Skeletal muscle satellite cell (primary cell): ENCODE results near the gene AKT2.

Experiments used
- H3K27me3 ChIP-seq: 2 replicates; pipeline ENCODE4 v1.7.0; 2013; ENCODE audit warnings: low read length; ENCODE audit not compliant: control insufficient read depth, insufficient read depth
- H3K36me3 ChIP-seq: 2 replicates; pipeline ENCODE4 v1.7.0; 2013; ENCODE audit warnings: mild to moderate bottlenecking, control low read depth, low read length; ENCODE audit not compliant: insufficient read depth
- H3K4me1 ChIP-seq: 2 replicates; pipeline ENCODE4 v1.7.0; 2013; ENCODE audit warnings: low read length; ENCODE audit not compliant: control insufficient read depth, insufficient read depth
- H3K4me2 ChIP-seq: 2 replicates; pipeline ENCODE4 v1.7.0; 2013; ENCODE audit warnings: mild to moderate bottlenecking, low read length
- H3K4me3 ChIP-seq: 2 replicates; pipeline ENCODE4 v1.7.0; 2013; ENCODE audit warnings: low read length
- H3K9ac ChIP-seq: 2 replicates; pipeline ENCODE4 v1.7.0; 2013; ENCODE audit warnings: mild to moderate bottlenecking, low read depth, low read length, moderate library complexity
- H3K9me3 ChIP-seq: replicated peaks from 2 replicates; pipeline ENCODE4 v1.7.0; 2013; ENCODE audit warnings: mild to moderate bottlenecking, control low read depth, low read length

Gene AKT2

DNA sequence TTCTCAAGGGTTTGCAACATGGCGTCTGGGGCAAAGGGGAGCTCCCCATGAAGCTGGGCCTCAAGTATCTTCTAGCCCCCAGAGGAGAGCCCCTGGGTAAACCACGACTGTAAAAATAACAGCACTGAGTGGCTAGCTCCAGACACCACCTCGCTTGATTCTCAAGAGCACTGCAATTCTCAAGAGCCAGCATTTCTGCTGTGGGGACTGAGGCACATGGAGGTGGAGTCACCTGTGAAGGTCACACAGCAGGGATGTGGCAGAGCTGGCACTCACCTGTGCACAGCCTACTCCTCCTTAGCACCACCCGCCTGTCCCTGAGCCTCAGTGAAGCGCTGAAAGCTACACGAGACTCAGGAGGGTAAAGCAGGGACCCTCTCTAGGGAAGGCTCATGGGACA is 38.0 kb downstream of the AKT2 start:
- H3K4me2 ChIP-seq, result no peak overlapping the region
- no peak overlapping the region for H3K9ac ChIP-seq
- H3K36me3 ChIP-seq, result peaks cover 23% of the 10 kb centered on the region
- no peaks in the 10 kb centered on the region for H3K27me3 ChIP-seq
- H3K4me1 ChIP-seq, result no peaks in the 10 kb centered on the region
- no peak overlapping the region for H3K4me3 ChIP-seq
- no peaks in the 10 kb centered on the region for H3K9me3 ChIP-seq

DNA sequence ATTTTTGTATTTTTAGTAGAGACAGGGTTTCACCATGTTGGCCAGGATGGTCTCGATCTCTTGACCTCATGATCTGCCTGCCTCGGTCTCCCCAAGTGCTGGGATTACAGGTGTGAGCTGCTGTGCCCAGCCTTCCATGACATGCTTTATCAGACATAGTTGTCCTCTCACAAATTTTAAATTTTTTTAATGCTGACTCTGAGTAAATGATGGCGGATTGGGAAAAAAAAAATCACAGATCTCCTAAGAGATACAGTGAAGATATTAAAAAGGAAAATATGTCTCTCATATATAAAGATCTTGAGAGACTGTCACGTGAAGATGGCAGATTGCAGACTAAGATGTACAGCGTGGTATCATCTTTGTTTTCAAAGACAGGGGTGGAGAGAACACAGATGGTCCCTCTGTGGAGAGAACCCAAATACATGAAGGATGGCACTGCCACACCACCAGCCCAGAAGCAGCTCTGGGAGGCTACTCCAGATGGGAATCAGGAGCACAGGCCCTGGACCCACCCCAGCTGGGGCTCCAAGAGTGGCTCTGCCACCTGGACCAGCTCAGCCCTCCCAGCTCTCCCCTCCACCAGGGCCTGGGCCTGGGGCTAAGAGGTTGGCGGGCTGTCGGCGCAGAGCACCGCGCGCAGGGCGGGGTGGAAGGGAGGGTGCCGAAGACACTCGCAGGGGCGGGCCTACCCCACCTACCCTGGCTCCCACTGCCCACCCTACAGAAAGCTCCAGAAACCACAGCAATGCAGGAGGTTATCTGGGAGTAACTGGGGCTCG is 38.7 kb downstream of the AKT2 start:
- H3K4me2 ChIP-seq, result no peak overlapping the region
- H3K27me3 ChIP-seq, result no peaks in the 10 kb centered on the region
- H3K4me3 ChIP-seq, result no peak overlapping the region
- H3K36me3 ChIP-seq, result peaks cover 23% of the 10 kb centered on the region
- H3K9ac ChIP-seq, result no peak overlapping the region
- H3K4me1 ChIP-seq, result no peaks in the 10 kb centered on the region
- no peaks in the 10 kb centered on the region for H3K9me3 ChIP-seq

DNA sequence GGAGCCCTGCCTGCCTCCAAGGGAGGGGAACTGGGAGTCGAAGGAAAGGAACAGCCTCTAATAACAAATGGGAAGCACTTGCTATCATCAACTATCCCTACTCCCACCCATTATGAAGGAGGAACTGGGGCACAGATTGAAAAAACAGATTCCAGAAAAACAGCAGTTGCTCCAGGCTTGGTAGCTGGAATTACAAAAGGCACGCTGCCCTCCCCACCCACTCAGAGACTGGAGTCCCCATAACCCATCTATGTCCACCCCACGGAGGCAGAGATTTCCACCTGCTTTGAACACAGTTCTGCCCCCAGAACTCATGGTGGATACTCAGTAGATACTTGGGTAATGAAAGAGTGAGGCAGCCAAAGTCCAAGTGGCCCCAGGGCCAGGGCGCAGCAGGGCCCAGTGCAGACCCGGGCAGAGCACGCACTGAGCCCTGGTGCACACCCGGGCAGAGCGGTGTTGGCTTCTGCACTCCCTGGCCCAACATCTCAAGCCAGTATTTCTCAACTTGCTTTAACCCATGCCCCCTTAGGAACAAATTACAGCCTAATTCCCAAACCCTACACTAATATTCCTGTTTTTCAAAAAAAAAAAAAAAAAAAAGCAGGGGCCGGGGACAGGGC is 39.5 kb downstream of the AKT2 start:
- Histone ChIP-seq H3K9me3 (no peaks in the 10 kb centered on the region), H3K36me3 (peaks cover 29% of the 10 kb centered on the region), H3K4me1 (no peaks in the 10 kb centered on the region), H3K4me3 (no peak overlapping the region), H3K4me2 (no peak overlapping the region), H3K27me3 (no peaks in the 10 kb centered on the region), H3K9ac (no peak overlapping the region)

DNA sequence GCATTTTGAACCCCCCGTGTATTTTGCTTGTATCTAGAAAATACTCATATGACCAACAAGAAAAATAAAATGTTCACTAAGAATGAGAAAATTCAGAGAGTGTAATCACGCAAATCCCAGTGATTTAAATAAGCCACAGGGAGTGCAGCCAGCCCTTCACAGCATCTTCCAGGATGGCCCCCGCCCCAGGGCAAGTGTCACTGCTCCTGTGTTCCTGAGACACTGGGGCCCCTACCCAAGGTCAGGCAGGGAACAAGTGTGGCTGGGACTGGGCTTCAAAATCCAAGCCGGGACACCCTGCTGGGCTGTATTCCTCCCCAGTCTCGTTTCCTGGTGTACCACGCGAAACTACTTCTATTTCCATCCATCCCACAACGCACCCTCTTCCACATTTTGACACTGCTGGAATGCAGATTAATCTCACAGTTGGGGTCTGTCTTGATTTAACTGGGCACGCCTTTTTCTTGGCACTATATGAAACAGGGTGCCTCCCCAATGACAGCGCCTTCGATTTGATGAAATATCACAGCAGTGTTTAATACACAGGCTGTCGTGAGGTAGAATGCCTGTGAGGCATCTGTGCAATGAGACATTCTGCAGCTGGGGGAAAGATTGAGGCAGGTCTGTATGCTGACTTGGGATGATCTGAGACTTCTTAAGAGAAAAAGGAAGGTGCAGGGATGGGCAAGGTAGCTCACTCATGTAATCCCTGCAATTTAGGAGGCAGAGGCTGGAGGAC is 40.4 kb downstream of the AKT2 start:
- H3K9me3 ChIP-seq, result no peaks in the 10 kb centered on the region
- H3K4me1 ChIP-seq, result no peaks in the 10 kb centered on the region
- no peak overlapping the region for H3K4me2 ChIP-seq
- H3K9ac ChIP-seq, result no peak overlapping the region
- peaks cover 33% of the 10 kb centered on the region for H3K36me3 ChIP-seq
- H3K27me3 ChIP-seq, result no peaks in the 10 kb centered on the region
- H3K4me3 ChIP-seq, result no peak overlapping the region

DNA sequence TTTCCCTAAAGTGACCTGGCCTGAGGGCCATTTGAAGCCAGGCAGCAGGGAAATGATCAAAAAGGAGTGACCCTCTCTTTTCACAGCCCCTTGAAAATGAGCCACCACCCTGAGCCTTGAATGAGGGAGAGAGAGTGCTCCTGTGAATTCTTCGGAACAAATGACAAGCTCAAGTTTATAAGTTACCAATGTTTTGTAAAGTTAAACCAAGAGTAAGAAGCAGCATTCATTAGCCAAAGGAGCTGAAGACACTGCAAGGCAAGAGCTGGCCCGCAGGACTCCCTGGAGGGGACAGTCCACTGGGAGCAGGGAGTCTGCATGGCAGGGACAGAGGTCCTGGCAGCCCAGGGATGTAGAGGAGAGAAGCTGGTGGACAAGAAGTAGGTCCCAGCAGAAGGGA is 42.0 kb downstream of the AKT2 start:
- Histone ChIP-seq H3K4me1 (no peaks in the 10 kb centered on the region), H3K9ac (no peak overlapping the region), H3K4me3 (no peak overlapping the region), H3K4me2 (no peak overlapping the region), H3K36me3 (peaks cover 41% of the 10 kb centered on the region), H3K9me3 (no peaks in the 10 kb centered on the region), H3K27me3 (no peaks in the 10 kb centered on the region)

DNA sequence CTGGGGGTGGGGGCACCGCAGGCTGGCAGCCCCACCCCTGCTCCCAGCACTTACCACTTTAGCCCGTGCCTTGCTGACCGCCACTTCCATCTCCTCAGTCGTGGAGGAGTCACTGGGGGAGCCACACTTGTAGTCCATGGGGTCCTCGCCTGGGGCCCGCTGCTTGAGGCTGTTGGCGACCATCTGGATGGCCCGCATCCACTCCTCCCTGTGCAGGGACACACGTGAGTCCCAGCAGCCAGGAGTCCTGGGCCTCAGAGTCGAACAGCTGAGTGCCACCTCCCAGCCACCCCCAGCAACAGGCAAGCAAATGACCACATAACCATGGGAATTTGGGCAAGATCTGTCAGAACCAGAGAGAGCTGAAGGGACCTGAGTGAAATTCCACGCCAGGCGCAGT is 42.7 kb downstream of the AKT2 start:
- Histone ChIP-seq H3K36me3 (peaks cover 41% of the 10 kb centered on the region), H3K9me3 (no peaks in the 10 kb centered on the region), H3K4me3 (no peak overlapping the region)

DNA sequence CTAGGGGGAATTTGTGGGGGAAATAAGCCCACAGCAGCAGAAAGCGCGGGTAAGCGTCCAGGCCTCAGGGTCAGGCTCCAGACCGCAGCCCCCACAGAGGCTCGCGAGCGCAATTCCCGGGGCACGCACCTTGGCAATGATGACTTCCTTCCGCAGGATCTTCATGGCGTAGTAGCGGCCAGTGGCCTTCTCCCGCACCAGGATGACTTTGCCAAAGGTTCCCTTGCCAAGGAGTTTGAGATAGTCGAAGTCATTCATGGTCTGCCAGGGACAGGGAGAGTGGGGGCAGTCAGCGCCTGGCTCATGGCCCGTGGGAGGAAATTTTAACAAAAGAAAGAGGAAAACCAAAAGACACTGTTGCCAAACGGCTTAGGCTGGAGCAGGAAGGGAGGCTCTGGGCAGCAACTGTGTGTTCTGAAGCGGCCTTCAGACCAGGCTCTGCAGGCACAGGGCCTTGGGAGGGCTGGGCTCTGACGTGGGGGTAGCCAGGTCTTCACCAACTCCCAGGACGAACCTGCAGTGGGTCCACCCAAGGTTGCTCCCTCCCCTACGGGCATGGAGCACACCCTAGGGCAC is 43.2 kb downstream of the AKT2 start:
- Histone ChIP-seq H3K4me2 (no peak overlapping the region), H3K4me1 (no peaks in the 10 kb centered on the region), H3K9me3 (no peaks in the 10 kb centered on the region), H3K27me3 (no peaks in the 10 kb centered on the region), H3K36me3 (peaks cover 42% of the 10 kb centered on the region), H3K4me3 (no peak overlapping the region), H3K9ac (no peak overlapping the region)

More for the DNA sequence above, 42.7 kb downstream of the AKT2 start:
- no peak overlapping the region for H3K9ac ChIP-seq
- no peaks in the 10 kb centered on the region for H3K4me1 ChIP-seq
- H3K27me3 ChIP-seq, result no peaks in the 10 kb centered on the region
- no peak overlapping the region for H3K4me2 ChIP-seq

DNA sequence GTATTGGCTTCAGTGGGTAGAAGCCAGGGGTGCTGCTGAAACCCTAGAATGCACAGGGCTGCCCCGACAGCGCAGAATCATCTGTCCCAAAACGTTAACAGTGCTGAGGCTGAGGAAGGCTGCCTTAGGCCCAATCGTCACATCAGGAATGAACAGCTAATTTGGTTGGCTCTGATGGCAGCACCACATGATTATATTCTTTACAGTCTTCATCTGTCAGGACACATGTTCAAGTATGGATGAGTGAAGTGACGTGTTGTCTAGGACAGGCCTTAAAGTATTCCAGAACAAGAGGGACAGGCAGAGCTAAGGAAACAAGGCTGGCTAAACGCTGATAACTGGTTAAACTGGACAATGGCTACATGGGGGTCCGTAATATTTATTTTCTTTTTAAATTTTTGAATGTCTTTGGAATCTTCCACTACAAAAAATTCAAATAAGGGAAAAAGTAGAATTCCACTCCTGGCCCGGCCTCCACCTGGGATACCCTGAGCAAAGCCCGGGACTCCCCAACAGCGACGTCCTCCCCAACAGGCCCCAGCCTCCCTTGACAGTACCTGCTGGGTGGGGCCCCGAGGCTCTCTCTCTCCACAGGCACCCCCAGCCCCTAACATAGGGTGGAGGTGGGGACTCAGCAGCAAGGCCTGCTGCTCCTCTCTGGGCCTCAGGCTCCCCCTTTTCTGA is 43.9 kb downstream of the AKT2 start:
- no peaks in the 10 kb centered on the region for H3K4me1 ChIP-seq
- H3K9me3 ChIP-seq, result no peaks in the 10 kb centered on the region
- H3K36me3 ChIP-seq, result peaks cover 48% of the 10 kb centered on the region
- H3K4me3 ChIP-seq, result no peak overlapping the region
- no peak overlapping the region for H3K9ac ChIP-seq
- H3K27me3 ChIP-seq, result no peaks in the 10 kb centered on the region
- no peak overlapping the region for H3K4me2 ChIP-seq

DNA sequence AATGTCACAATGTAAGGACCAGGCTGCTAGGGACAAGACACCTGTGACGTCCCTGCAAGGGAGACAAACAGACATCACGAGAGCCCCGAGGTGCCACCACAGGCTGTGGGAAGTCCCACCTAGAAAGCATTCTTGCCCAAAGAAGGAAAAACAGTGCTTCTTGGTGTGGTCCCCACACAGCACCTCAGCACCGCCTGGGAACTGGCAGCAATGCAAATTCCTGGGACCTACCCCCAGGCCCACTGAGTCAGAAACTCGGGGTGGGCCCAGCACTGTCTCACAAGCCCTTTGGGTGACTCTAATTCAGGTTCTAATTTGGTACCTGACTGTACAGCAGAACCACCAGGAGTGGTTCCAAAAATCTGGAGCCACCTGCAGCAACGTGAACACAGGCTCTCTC is 44.8 kb downstream of the AKT2 start:
- Histone ChIP-seq H3K4me3 (no peak overlapping the region), H3K4me1 (no peaks in the 10 kb centered on the region), H3K4me2 (no peak overlapping the region), H3K9ac (no peak overlapping the region), H3K27me3 (no peaks in the 10 kb centered on the region), H3K9me3 (no peaks in the 10 kb centered on the region), H3K36me3 (peaks cover 56% of the 10 kb centered on the region)

DNA sequence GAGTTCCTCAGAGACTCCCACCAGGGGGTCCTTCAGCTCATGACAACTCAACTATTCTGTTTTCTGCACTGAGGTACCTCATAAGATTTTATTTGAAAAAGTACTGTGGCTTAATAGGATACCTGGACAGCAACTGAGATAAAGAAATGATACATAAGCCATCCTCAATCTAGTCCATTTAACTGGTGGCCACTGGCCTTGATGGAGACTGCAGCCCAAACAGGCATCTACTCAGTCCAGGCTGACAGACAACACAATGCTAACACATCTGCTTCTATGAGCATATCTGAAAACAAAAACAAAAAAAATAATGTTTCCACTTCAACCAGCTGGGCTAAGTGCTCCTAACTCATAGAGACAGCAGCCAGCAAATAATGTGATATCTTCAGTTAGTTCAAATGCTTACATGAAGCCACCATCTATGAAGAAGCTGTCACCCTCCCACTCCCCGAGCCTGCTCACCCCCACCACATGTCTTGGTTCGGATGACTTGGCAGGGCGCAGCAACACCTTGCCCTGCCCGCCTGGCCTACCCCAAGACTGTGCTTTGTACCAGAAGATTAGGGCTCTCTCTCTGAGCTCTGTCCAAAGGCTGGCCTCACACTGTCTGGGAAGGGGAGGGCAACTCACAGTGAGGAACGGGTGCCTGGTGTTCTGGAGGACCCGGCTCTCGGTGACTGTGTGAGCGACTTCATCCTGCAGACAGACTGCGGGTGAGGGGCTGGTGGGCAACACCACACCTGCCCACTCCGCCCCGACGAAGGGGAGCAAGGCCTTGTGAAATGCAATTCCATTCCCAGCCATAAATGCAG is 45.5 kb downstream of the AKT2 start:
- H3K36me3 ChIP-seq, result peaks cover 60% of the 10 kb centered on the region
- H3K4me3 ChIP-seq, result no peak overlapping the region
- no peaks in the 10 kb centered on the region for H3K27me3 ChIP-seq
- H3K9me3 ChIP-seq, result no peaks in the 10 kb centered on the region
- H3K9ac ChIP-seq, result no peak overlapping the region
- no peak overlapping the region for H3K4me2 ChIP-seq
- H3K4me1 ChIP-seq, result no peaks in the 10 kb centered on the region
